Measurements from ENCODE around the gene NLRP11. TPM values are rescaled to one million over a fixed set of nuclear protein-coding genes. Genes with fewer than 3 reads are reported as not detected.
"Not testable (repeated sequence)": the region's sequence is repeated elsewhere in the genome, so short reads cannot be mapped to it uniquely, and the experiment has no call there.

NLRP11 gene
- polyA plus RNA-seq, 4 donors, result 0.07 to 0.10 TPM; not detected in 2

GRCh38 chr19:55811340-55811739 lies 20.5 kb downstream of the NLRP11 start:
- H3K9me3 ChIP-seq (ENCODE audit: control insufficient read depth in 2 of 2, insufficient read depth in 1 of 2, low read depth in 1 of 2, low read length in 1 of 2), result peaks cover 0 to 14% of the 10 kb centered on the region in 2 donors
- 44 to 66% (median 59%) methylated on average over 3 of the region's 3 CpGs for WGBS, 3 donors
- H3K27me3 ChIP-seq (ENCODE audit: control insufficient read depth in 3 of 3, insufficient read depth in 3 of 3, low read length in 3 of 3), result peaks cover 0 to 3% (median 0%) of the 10 kb centered on the region in 3 donors
- no peak overlapping the region for H3K27ac ChIP-seq (ENCODE audit: low read depth in 1 of 3, low read length in 2 of 3)
- no peaks in the 10 kb centered on the region for H3K36me3 ChIP-seq (ENCODE audit: control insufficient read depth in 3 of 3, insufficient read depth in 2 of 3, low read depth in 1 of 3, low read length in 3 of 3)
- no peak for DNase-seq
- no peak for FAIRE-seq
- no peak overlapping the region for H3K4me3 ChIP-seq (ENCODE audit: low read depth in 1 of 3, low read length in 3 of 3)
- no peaks in the 10 kb centered on the region for H3K4me1 ChIP-seq (ENCODE audit: control insufficient read depth in 3 of 3, insufficient read depth in 2 of 3, low read depth in 1 of 3, low read length in 2 of 3)

- H3K9me3 ChIP-seq (ENCODE audit: control insufficient read depth in 2 of 2, insufficient read depth in 1 of 2, low read depth in 1 of 2, low read length in 1 of 2), result peaks cover 0 to 14% of the 10 kb centered on the region in 2 donors
- no peak for FAIRE-seq
- H3K36me3 ChIP-seq (ENCODE audit: control insufficient read depth in 3 of 3, insufficient read depth in 2 of 3, low read depth in 1 of 3, low read length in 3 of 3), result no peaks in the 10 kb centered on the region
- H3K27me3 ChIP-seq (ENCODE audit: control insufficient read depth in 3 of 3, insufficient read depth in 3 of 3, low read length in 3 of 3), result peaks cover 0 to 3% (median 0%) of the 10 kb centered on the region in 3 donors
- peak; percentile 74 to 82 for DNase-seq
- no peaks in the 10 kb centered on the region for H3K4me1 ChIP-seq (ENCODE audit: control insufficient read depth in 3 of 3, insufficient read depth in 2 of 3, low read depth in 1 of 3, low read length in 2 of 3)
- H3K4me3 ChIP-seq (ENCODE audit: low read depth in 1 of 3, low read length in 3 of 3), result no peak overlapping the region
- H3K27ac ChIP-seq (ENCODE audit: low read depth in 1 of 3, low read length in 2 of 3), result no peak overlapping the region
- WGBS, 3 donors, result 21 to 28% (median 22%) methylated on average over 20 of the region's 20 CpGs
Measured at GRCh38 chr19:55809381-55810058, 22.3 kb downstream of the NLRP11 start.

GRCh38 chr19:55802281-55802680 lies 29.5 kb downstream of the NLRP11 start:
- no peak for DNase-seq
- WGBS, 3 donors, result 85 to 93% (median 87%) methylated on average over 2 of the region's 2 CpGs
- H3K27ac ChIP-seq (ENCODE audit: low read depth in 1 of 3, low read length in 2 of 3), result no peak overlapping the region
- no peak overlapping the region for H3K4me3 ChIP-seq (ENCODE audit: low read depth in 1 of 3, low read length in 3 of 3)
- no peak for FAIRE-seq
- no peaks in the 10 kb centered on the region for H3K36me3 ChIP-seq (ENCODE audit: control insufficient read depth in 3 of 3, insufficient read depth in 2 of 3, low read depth in 1 of 3, low read length in 3 of 3)
- no peaks in the 10 kb centered on the region for H3K4me1 ChIP-seq (ENCODE audit: control insufficient read depth in 3 of 3, insufficient read depth in 2 of 3, low read depth in 1 of 3, low read length in 2 of 3)
- no peaks in the 10 kb centered on the region for H3K9me3 ChIP-seq (ENCODE audit: control insufficient read depth in 2 of 2, insufficient read depth in 1 of 2, low read depth in 1 of 2, low read length in 1 of 2)
- H3K27me3 ChIP-seq (ENCODE audit: control insufficient read depth in 3 of 3, insufficient read depth in 3 of 3, low read length in 3 of 3), result no peaks in the 10 kb centered on the region

GRCh38 chr19:55801416-55801815 lies 30.4 kb downstream of the NLRP11 start:
- no peak for FAIRE-seq
- Histone ChIP-seq H3K36me3 (ENCODE audit: control insufficient read depth in 3 of 3, insufficient read depth in 2 of 3, low read depth in 1 of 3, low read length in 3 of 3) (no peaks in the 10 kb centered on the region), H3K9me3 (ENCODE audit: control insufficient read depth in 2 of 2, insufficient read depth in 1 of 2, low read depth in 1 of 2, low read length in 1 of 2) (no peaks in the 10 kb centered on the region), H3K4me1 (ENCODE audit: control insufficient read depth in 3 of 3, insufficient read depth in 2 of 3, low read depth in 1 of 3, low read length in 2 of 3) (no peaks in the 10 kb centered on the region), H3K27me3 (ENCODE audit: control insufficient read depth in 3 of 3, insufficient read depth in 3 of 3, low read length in 3 of 3) (no peaks in the 10 kb centered on the region), H3K27ac (ENCODE audit: low read depth in 1 of 3, low read length in 2 of 3) (no peak overlapping the region), H3K4me3 (ENCODE audit: low read depth in 1 of 3, low read length in 3 of 3) (no peak overlapping the region)
- no peak for DNase-seq
- 62 to 65% (median 64%) methylated on average over 7 of the region's 7 CpGs for WGBS, 3 donors

- H3K4me3 ChIP-seq (ENCODE audit: low read depth in 1 of 3, low read length in 3 of 3), result no peak overlapping the region
- H3K27ac ChIP-seq (ENCODE audit: low read depth in 1 of 3, low read length in 2 of 3), result no peak overlapping the region
- no peaks in the 10 kb centered on the region for H3K27me3 ChIP-seq (ENCODE audit: control insufficient read depth in 3 of 3, insufficient read depth in 3 of 3, low read length in 3 of 3)
- FAIRE-seq, result no peak
- no peaks in the 10 kb centered on the region for H3K9me3 ChIP-seq (ENCODE audit: control insufficient read depth in 2 of 2, insufficient read depth in 1 of 2, low read depth in 1 of 2, low read length in 1 of 2)
- DNase-seq, result no peak
- WGBS, 3 donors, result 91 to 94% (median 93%) methylated on average over 11 of the region's 11 CpGs
- no peaks in the 10 kb centered on the region for H3K36me3 ChIP-seq (ENCODE audit: control insufficient read depth in 3 of 3, insufficient read depth in 2 of 3, low read depth in 1 of 3, low read length in 3 of 3)
- no peaks in the 10 kb centered on the region for H3K4me1 ChIP-seq (ENCODE audit: control insufficient read depth in 3 of 3, insufficient read depth in 2 of 3, low read depth in 1 of 3, low read length in 2 of 3)
Measured at GRCh38 chr19:55795021-55795420, 36.8 kb downstream of the NLRP11 start.

- Histone ChIP-seq H3K4me3 (ENCODE audit: low read depth in 1 of 3, low read length in 3 of 3) (no peak overlapping the region), H3K4me1 (ENCODE audit: control insufficient read depth in 3 of 3, insufficient read depth in 2 of 3, low read depth in 1 of 3, low read length in 2 of 3) (no peaks in the 10 kb centered on the region), H3K36me3 (ENCODE audit: control insufficient read depth in 3 of 3, insufficient read depth in 2 of 3, low read depth in 1 of 3, low read length in 3 of 3) (no peaks in the 10 kb centered on the region), H3K27me3 (ENCODE audit: control insufficient read depth in 3 of 3, insufficient read depth in 3 of 3, low read length in 3 of 3) (peaks cover 0 to 8% (median 0%) of the 10 kb centered on the region in 3 donors), H3K9me3 (ENCODE audit: control insufficient read depth in 2 of 2, insufficient read depth in 1 of 2, low read depth in 1 of 2, low read length in 1 of 2) (no peaks in the 10 kb centered on the region), H3K27ac (ENCODE audit: low read depth in 1 of 3, low read length in 2 of 3) (no peak overlapping the region)
- no peak for DNase-seq
- WGBS, 3 donors, result 82 to 84% (median 83%) methylated on average over 5 of the region's 5 CpGs
- no peak for FAIRE-seq
Measured at GRCh38 chr19:55781112-55781511, 50.7 kb downstream of the NLRP11 start.

GRCh38 chr19:55778331-55778730 lies 53.5 kb downstream of the NLRP11 start:
- H3K27me3 ChIP-seq (ENCODE audit: control insufficient read depth in 3 of 3, insufficient read depth in 3 of 3, low read length in 3 of 3), result peaks cover 0 to 8% (median 0%) of the 10 kb centered on the region in 3 donors
- 81 to 87% (median 82%) methylated on average over 16 of the region's 16 CpGs for WGBS, 3 donors
- no peak overlapping the region for H3K4me3 ChIP-seq (ENCODE audit: low read depth in 1 of 3, low read length in 3 of 3)
- no peaks in the 10 kb centered on the region for H3K36me3 ChIP-seq (ENCODE audit: control insufficient read depth in 3 of 3, insufficient read depth in 2 of 3, low read depth in 1 of 3, low read length in 3 of 3)
- FAIRE-seq (no peak), DNase-seq (no peak)
- no peak overlapping the region for H3K27ac ChIP-seq (ENCODE audit: low read depth in 1 of 3, low read length in 2 of 3)
- H3K4me1 ChIP-seq (ENCODE audit: control insufficient read depth in 3 of 3, insufficient read depth in 2 of 3, low read depth in 1 of 3, low read length in 2 of 3), result no peaks in the 10 kb centered on the region
- H3K9me3 ChIP-seq (ENCODE audit: control insufficient read depth in 2 of 2, insufficient read depth in 1 of 2, low read depth in 1 of 2, low read length in 1 of 2), result no peaks in the 10 kb centered on the region

GRCh38 chr19:55777528-55777927 lies 54.3 kb downstream of the NLRP11 start:
- FAIRE-seq (no peak), DNase-seq (no peak)
- WGBS, 3 donors, result 35 to 40% (median 38%) methylated on average over 7 of the region's 7 CpGs
- no peaks in the 10 kb centered on the region for H3K36me3 ChIP-seq (ENCODE audit: control insufficient read depth in 3 of 3, insufficient read depth in 2 of 3, low read depth in 1 of 3, low read length in 3 of 3)
- H3K4me1 ChIP-seq (ENCODE audit: control insufficient read depth in 3 of 3, insufficient read depth in 2 of 3, low read depth in 1 of 3, low read length in 2 of 3), result no peaks in the 10 kb centered on the region
- H3K9me3 ChIP-seq (ENCODE audit: control insufficient read depth in 2 of 2, insufficient read depth in 1 of 2, low read depth in 1 of 2, low read length in 1 of 2), result no peaks in the 10 kb centered on the region
- no peak overlapping the region for H3K27ac ChIP-seq (ENCODE audit: low read depth in 1 of 3, low read length in 2 of 3)
- peaks cover 0 to 8% (median 0%) of the 10 kb centered on the region in 3 donors for H3K27me3 ChIP-seq (ENCODE audit: control insufficient read depth in 3 of 3, insufficient read depth in 3 of 3, low read length in 3 of 3)
- no peak overlapping the region for H3K4me3 ChIP-seq (ENCODE audit: low read depth in 1 of 3, low read length in 3 of 3)

GRCh38 chr19:55769632-55770031 lies 62.2 kb downstream of the NLRP11 start:
- WGBS, 3 donors, result 16 to 35% (median 30%) methylated on average over 1 to 3 of the region's 3 CpGs
- not testable (repeated sequence) for DNase-seq; H3K9me3 ChIP-seq (ENCODE audit: control insufficient read depth in 2 of 2, insufficient read depth in 1 of 2, low read depth in 1 of 2, low read length in 1 of 2); H3K4me3 ChIP-seq (ENCODE audit: low read depth in 1 of 3, low read length in 3 of 3); H3K27me3 ChIP-seq (ENCODE audit: control insufficient read depth in 3 of 3, insufficient read depth in 3 of 3, low read length in 3 of 3); H3K27ac ChIP-seq (ENCODE audit: low read depth in 1 of 3, low read length in 2 of 3); FAIRE-seq; H3K36me3 ChIP-seq (ENCODE audit: control insufficient read depth in 3 of 3, insufficient read depth in 2 of 3, low read depth in 1 of 3, low read length in 3 of 3); H3K4me1 ChIP-seq (ENCODE audit: control insufficient read depth in 3 of 3, insufficient read depth in 2 of 3, low read depth in 1 of 3, low read length in 2 of 3)

Measured in small intestine (tissue), 7 donors.